ENCODE results near the gene DYNC1LI1.

- TF ChIP-seq CTCF (IDR thresholded peaks at IDR 0.05) (no peak), POLR2A (IDR thresholded peaks at IDR 0.05) (no peak)
Measured at GRCh38 chr3:32487781-32488473, 82.7 kb downstream of the DYNC1LI1 start.
